GM23338 (cell line): Measurements from ENCODE around the gene OR9K2. TPM values are rescaled to one million over a fixed set of nuclear protein-coding genes. Genes with fewer than 3 reads are reported as not detected.
A peak's percentile ranks its signal among the peaks of the same experiment; 100 is the strongest.

Source experiments
- ATAC-seq: fragments of 200-7000 bp; cut with Tn5 transposase; 3 replicates; pipeline ENCODE4 v1.9.1; 2020
- DNase-seq: peaks from one replicate; pipeline ENCODE4 v3.0.0-alpha.2; 2015; ENCODE audit warnings: low spot score
- H2AFZ ChIP-seq: fragments of 200-600 bp; sonication (generic); 2 replicates; pipeline ENCODE4 v1.8.0; 2016; ENCODE audit warnings: antibody characterized with exemption, mild to moderate bottlenecking, moderate library complexity
- H3F3A ChIP-seq: fragments of 200-600 bp; sonication (generic); replicated peaks from 2 replicates; pipeline ENCODE4 v1.8.0; 2017; ENCODE audit warnings: antibody characterized with exemption, mixed run types, low read depth
- H3K27ac ChIP-seq: fragments of 200-600 bp; sonication (generic); 2 replicates; pipeline ENCODE4 v1.6.1; 2016; ENCODE audit warnings: low read depth
- H3K27me3 ChIP-seq: fragments of 200-600 bp; sonication (generic); 2 replicates; pipeline ENCODE4 v1.8.0; 2016; ENCODE audit warnings: mild to moderate bottlenecking, mixed run types, moderate library complexity; ENCODE audit not compliant: insufficient read depth
- H3K36me3 ChIP-seq: fragments of 200-600 bp; sonication (generic); 2 replicates; pipeline ENCODE4 v1.8.0; 2016; ENCODE audit warnings: mild to moderate bottlenecking; ENCODE audit not compliant: insufficient read depth
- H3K4me1 ChIP-seq: fragments of 200-600 bp; sonication (generic); 2 replicates; pipeline ENCODE4 v1.8.0; 2016; ENCODE audit warnings: mild to moderate bottlenecking, moderate library complexity; ENCODE audit not compliant: insufficient read depth
- H3K4me2 ChIP-seq: fragments of 200-600 bp; sonication (generic); 2 replicates; pipeline ENCODE4 v1.7.1; 2017; ENCODE audit warnings: mixed run types
- H3K4me3 ChIP-seq: fragments of 200-600 bp; sonication (generic); 2 replicates; pipeline ENCODE4 v1.6.1; 2016; ENCODE audit warnings: mixed run types
- H3K79me2 ChIP-seq: fragments of 200-600 bp; sonication (generic); replicated peaks from 2 replicates; pipeline ENCODE4 v1.8.0; 2017; ENCODE audit warnings: mild to moderate bottlenecking; ENCODE audit not compliant: insufficient read depth
- H3K9me2 ChIP-seq: fragments of 200-600 bp; sonication (generic); 2 replicates; pipeline ENCODE4 v1.8.0; 2017; ENCODE audit not compliant: insufficient read depth
- H4K20me1 ChIP-seq: fragments of 200-600 bp; sonication (generic); replicated peaks from 2 replicates; pipeline ENCODE4 v1.8.0; 2017; ENCODE audit warnings: mild to moderate bottlenecking; ENCODE audit not compliant: insufficient read depth
- H3K27ac Mint-ChIP-seq: 2 replicates; pipeline ENCODE4 v1.8.0; 2020; ENCODE audit warnings: inconsistent platforms, mild to moderate bottlenecking, moderate library complexity, mixed read lengths
- H3K27me3 Mint-ChIP-seq: 3 replicates; pipeline ENCODE4 v1.8.0; 2022; ENCODE audit warnings: low read depth, mild to moderate bottlenecking, moderate library complexity, mixed read lengths, inconsistent platforms; ENCODE audit not compliant: insufficient read depth, poor library complexity
- H3K36me3 Mint-ChIP-seq: 3 replicates; pipeline ENCODE4 v1.8.0; 2021; ENCODE audit warnings: low read depth, mild to moderate bottlenecking, inconsistent platforms, moderate library complexity, mixed read lengths
- H3K4me1 Mint-ChIP-seq: 3 replicates; pipeline ENCODE4 v1.8.0; 2020; ENCODE audit warnings: mild to moderate bottlenecking, inconsistent platforms, mixed read lengths
- H3K4me3 Mint-ChIP-seq: 3 replicates; pipeline ENCODE4 v1.8.0; 2021; ENCODE audit warnings: moderate library complexity, mild to moderate bottlenecking, inconsistent platforms, mixed read lengths
- H3K9me3 Mint-ChIP-seq: 3 replicates; pipeline ENCODE4 v1.8.0; 2020; ENCODE audit warnings: moderate library complexity, mild to moderate bottlenecking, inconsistent platforms, mixed read lengths
- CREB1 ChIP-seq: fragments of 250-450 bp; sonication (Bioruptor Pico); IDR thresholded peaks from 2 replicates; pipeline ENCODE4 v1.5.0; 2020; ENCODE audit warnings: low read depth, mild to moderate bottlenecking, moderate library complexity
- EZH2 ChIP-seq: fragments of 200-600 bp; sonication (generic); IDR thresholded peaks from one replicate; pipeline ENCODE4 v1.8.0; 2017; ENCODE audit warnings: antibody characterized with exemption, mild to moderate bottlenecking, low read depth; ENCODE audit not compliant: unreplicated experiment
- EZH2phosphoT487 ChIP-seq: fragments of 200-600 bp; sonication (generic); IDR thresholded peaks from one replicate; pipeline ENCODE4 v1.8.1; 2018; ENCODE audit warnings: antibody characterized with exemption; ENCODE audit not compliant: unreplicated experiment
- JUNB ChIP-seq: IDR thresholded peaks from one replicate; pipeline ENCODE4 v1.6.1; 2016; ENCODE audit warnings: antibody characterized with exemption; ENCODE audit not compliant: unreplicated experiment
- NANOG ChIP-seq: IDR thresholded peaks from 2 replicates; pipeline ENCODE4 v1.6.1; 2016; ENCODE audit warnings: antibody characterized with exemption, borderline replicate concordance
- POLR2AphosphoS5 ChIP-seq: IDR thresholded peaks from 2 replicates; pipeline ENCODE4 v1.6.1; 2016; ENCODE audit warnings: antibody characterized with exemption, low read depth
- STAT1 ChIP-seq: IDR thresholded peaks from one replicate; pipeline ENCODE4 v1.6.1; 2016; ENCODE audit warnings: antibody characterized with exemption; ENCODE audit not compliant: unreplicated experiment
- ZNF114 ChIP-seq: fragments of 250-450 bp; sonication (Bioruptor Pico); IDR thresholded peaks from 2 replicates; pipeline ENCODE4 v1.5.0; 2020; ENCODE audit warnings: mild to moderate bottlenecking, moderate library complexity
- ZNF331 ChIP-seq: fragments of 250-450 bp; sonication (Bioruptor Pico); IDR thresholded peaks from 2 replicates; pipeline ENCODE4 v1.5.0; 2020; ENCODE audit warnings: low read depth, mild to moderate bottlenecking, moderate library complexity
- polyA plus RNA-seq: library from polyadenylated mRNA; unstranded; fragments of >200 nt; fragmentation: Nextera tagmentation; extraction: Ambion mirVana; gene quantifications from 2 replicates; pipeline ENCODE4 v1.2.1, GENCODE V29; 2016
- total RNA-seq: library from RNA; depleted of rRNA; stranded (reverse); fragments of >200 nt; shearing (Covaris generic); gene quantifications from 2 replicates; pipeline ENCODE4 v1.2.3, GENCODE V29; 2014
- TF ChIP-seq, protein P1 (sequence below): fragments of 250-450 bp; sonication (Bioruptor Pico); IDR thresholded peaks from 2 replicates; pipeline ENCODE4 v1.5.0; 2020; ENCODE audit warnings: mild to moderate bottlenecking, moderate library complexity
- TF ChIP-seq, protein P2 (sequence below): IDR thresholded peaks from 2 replicates; pipeline ENCODE4 v1.6.1; 2016; ENCODE audit warnings: antibody characterized with exemption
- TF ChIP-seq, protein P3 (sequence below): IDR thresholded peaks from one replicate; pipeline ENCODE4 v1.6.1; 2018; ENCODE audit warnings: antibody characterized with exemption; ENCODE audit not compliant: unreplicated experiment
- TF ChIP-seq, protein P4 (sequence below), 2 experiments: fragments of 200-600 bp in 1 of 2; sonication (generic) in 1 of 2; conservative IDR thresholded peaks; 2 replicates each; pipeline versions ENCODE4 v1.5.1 to v1.6.1; 2016 to 2017; ENCODE audit warnings: antibody characterized with exemption in 2 of 2, low read depth in 2 of 2, mild to moderate bottlenecking in 2 of 2, moderate library complexity in 1 of 2

The OR9K2 gene
- total and polyA plus RNA-seq, 2 experiments from 2014 or later, result 0.14 TPM; not detected in 1

DNA sequence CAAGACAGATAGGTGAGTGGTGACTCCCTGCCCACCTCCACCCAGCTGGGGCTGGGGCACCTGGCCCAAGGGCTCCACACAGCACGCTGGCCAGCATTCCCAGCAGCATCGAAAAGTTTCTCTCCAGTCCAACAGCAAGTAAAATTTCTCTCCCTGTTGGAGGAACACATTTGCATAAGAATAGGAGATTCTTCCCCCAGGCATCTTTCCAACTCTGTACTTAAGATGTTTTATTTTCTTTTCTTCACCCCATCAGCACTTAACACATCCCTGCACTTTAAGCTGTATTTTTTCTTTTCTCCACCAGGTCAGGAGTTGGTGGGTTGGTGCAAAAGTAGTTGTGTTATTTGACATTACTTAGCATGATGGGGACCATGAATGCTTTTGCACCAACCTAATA is 47.2 kb downstream of the OR9K2 start:
- Histone ChIP-seq H3K27me3 (no peaks in the 10 kb centered on the region), H4K20me1 (no peaks in the 10 kb centered on the region), H3K79me2 (no peaks in the 10 kb centered on the region), H3K4me3 (no peak overlapping the region), H3K27ac (no peak overlapping the region), H3K9me2 (no peaks in the 10 kb centered on the region), H2AFZ (peak overlapping the region; percentile 30; the same call in 1 of the 2 replicates), H3K36me3 (no peaks in the 10 kb centered on the region), H3F3A (no peaks in the 10 kb centered on the region), H3K4me2 (no peak overlapping the region), H3K4me1 (no peaks in the 10 kb centered on the region)
- Mint-ChIP-seq H3K4me1 (peaks cover 4% of the 10 kb centered on the region; the same call in 1 of the 3 replicates), H3K4me3 (no peak overlapping the region), H3K36me3 (peaks cover 10% of the 10 kb centered on the region; the same call in 2 of the 3 replicates), H3K27me3 (no peaks in the 10 kb centered on the region), H3K9me3 (peaks cover 7% of the 10 kb centered on the region), H3K27ac (no peak overlapping the region)
- peak; percentile 15 for DNase-seq
- no peak for ATAC-seq
- TF ChIP-seq POLR2AphosphoS5 (no peak), JUNB (no peak), EZH2 (no peak), EZH2phosphoT487 (no peak), CREB1 (CRISPR knock-in tag) (no peak), ZNF114 (CRISPR knock-in tag) (no peak), STAT1 (no peak), ZNF331 (CRISPR knock-in tag) (no peak), NANOG (no peak)
- TF ChIP-seq, protein P1, sequence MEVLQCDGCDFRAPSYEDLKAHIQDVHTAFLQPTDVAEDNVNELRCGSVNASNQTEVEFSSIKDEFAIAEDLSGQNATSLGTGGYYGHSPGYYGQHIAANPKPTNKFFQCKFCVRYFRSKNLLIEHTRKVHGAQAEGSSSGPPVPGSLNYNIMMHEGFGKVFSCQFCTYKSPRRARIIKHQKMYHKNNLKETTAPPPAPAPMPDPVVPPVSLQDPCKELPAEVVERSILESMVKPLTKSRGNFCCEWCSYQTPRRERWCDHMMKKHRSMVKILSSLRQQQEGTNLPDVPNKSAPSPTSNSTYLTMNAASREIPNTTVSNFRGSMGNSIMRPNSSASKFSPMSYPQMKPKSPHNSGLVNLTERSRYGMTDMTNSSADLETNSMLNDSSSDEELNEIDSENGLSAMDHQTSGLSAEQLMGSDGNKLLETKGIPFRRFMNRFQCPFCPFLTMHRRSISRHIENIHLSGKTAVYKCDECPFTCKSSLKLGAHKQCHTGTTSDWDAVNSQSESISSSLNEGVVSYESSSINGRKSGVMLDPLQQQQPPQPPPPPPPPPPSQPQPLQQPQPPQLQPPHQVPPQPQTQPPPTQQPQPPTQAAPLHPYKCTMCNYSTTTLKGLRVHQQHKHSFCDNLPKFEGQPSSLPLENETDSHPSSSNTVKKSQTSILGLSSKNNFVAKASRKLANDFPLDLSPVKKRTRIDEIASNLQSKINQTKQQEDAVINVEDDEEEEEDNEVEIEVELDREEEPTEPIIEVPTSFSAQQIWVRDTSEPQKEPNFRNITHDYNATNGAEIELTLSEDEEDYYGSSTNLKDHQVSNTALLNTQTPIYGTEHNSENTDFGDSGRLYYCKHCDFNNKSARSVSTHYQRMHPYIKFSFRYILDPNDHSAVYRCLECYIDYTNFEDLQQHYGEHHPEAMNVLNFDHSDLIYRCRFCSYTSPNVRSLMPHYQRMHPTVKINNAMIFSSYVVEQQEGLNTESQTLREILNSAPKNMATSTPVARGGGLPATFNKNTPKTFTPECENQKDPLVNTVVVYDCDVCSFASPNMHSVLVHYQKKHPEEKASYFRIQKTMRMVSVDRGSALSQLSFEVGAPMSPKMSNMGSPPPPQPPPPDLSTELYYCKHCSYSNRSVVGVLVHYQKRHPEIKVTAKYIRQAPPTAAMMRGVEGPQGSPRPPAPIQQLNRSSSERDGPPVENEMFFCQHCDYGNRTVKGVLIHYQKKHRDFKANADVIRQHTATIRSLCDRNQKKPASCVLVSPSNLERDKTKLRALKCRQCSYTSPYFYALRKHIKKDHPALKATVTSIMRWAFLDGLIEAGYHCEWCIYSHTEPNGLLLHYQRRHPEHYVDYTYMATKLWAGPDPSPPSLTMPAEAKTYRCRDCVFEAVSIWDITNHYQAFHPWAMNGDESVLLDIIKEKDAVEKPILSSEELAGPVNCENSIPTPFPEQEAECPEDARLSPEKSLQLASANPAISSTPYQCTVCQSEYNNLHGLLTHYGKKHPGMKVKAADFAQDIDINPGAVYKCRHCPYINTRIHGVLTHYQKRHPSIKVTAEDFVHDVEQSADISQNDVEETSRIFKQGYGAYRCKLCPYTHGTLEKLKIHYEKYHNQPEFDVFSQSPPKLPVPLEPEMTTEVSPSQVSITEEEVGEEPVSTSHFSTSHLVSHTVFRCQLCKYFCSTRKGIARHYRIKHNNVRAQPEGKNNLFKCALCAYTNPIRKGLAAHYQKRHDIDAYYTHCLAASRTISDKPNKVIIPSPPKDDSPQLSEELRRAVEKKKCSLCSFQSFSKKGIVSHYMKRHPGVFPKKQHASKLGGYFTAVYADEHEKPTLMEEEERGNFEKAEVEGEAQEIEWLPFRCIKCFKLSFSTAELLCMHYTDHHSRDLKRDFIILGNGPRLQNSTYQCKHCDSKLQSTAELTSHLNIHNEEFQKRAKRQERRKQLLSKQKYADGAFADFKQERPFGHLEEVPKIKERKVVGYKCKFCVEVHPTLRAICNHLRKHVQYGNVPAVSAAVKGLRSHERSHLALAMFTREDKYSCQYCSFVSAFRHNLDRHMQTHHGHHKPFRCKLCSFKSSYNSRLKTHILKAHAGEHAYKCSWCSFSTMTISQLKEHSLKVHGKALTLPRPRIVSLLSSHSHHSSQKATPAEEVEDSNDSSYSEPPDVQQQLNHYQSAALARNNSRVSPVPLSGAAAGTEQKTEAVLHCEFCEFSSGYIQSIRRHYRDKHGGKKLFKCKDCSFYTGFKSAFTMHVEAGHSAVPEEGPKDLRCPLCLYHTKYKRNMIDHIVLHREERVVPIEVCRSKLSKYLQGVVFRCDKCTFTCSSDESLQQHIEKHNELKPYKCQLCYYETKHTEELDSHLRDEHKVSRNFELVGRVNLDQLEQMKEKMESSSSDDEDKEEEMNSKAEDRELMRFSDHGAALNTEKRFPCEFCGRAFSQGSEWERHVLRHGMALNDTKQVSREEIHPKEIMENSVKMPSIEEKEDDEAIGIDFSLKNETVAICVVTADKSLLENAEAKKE, result no peak
- TF ChIP-seq, protein P2, sequence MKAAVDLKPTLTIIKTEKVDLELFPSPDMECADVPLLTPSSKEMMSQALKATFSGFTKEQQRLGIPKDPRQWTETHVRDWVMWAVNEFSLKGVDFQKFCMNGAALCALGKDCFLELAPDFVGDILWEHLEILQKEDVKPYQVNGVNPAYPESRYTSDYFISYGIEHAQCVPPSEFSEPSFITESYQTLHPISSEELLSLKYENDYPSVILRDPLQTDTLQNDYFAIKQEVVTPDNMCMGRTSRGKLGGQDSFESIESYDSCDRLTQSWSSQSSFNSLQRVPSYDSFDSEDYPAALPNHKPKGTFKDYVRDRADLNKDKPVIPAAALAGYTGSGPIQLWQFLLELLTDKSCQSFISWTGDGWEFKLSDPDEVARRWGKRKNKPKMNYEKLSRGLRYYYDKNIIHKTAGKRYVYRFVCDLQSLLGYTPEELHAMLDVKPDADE, result no peak
- TF ChIP-seq, protein P3, sequence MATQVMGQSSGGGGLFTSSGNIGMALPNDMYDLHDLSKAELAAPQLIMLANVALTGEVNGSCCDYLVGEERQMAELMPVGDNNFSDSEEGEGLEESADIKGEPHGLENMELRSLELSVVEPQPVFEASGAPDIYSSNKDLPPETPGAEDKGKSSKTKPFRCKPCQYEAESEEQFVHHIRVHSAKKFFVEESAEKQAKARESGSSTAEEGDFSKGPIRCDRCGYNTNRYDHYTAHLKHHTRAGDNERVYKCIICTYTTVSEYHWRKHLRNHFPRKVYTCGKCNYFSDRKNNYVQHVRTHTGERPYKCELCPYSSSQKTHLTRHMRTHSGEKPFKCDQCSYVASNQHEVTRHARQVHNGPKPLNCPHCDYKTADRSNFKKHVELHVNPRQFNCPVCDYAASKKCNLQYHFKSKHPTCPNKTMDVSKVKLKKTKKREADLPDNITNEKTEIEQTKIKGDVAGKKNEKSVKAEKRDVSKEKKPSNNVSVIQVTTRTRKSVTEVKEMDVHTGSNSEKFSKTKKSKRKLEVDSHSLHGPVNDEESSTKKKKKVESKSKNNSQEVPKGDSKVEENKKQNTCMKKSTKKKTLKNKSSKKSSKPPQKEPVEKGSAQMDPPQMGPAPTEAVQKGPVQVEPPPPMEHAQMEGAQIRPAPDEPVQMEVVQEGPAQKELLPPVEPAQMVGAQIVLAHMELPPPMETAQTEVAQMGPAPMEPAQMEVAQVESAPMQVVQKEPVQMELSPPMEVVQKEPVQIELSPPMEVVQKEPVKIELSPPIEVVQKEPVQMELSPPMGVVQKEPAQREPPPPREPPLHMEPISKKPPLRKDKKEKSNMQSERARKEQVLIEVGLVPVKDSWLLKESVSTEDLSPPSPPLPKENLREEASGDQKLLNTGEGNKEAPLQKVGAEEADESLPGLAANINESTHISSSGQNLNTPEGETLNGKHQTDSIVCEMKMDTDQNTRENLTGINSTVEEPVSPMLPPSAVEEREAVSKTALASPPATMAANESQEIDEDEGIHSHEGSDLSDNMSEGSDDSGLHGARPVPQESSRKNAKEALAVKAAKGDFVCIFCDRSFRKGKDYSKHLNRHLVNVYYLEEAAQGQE, result no peak
- TF ChIP-seq, protein P4, sequence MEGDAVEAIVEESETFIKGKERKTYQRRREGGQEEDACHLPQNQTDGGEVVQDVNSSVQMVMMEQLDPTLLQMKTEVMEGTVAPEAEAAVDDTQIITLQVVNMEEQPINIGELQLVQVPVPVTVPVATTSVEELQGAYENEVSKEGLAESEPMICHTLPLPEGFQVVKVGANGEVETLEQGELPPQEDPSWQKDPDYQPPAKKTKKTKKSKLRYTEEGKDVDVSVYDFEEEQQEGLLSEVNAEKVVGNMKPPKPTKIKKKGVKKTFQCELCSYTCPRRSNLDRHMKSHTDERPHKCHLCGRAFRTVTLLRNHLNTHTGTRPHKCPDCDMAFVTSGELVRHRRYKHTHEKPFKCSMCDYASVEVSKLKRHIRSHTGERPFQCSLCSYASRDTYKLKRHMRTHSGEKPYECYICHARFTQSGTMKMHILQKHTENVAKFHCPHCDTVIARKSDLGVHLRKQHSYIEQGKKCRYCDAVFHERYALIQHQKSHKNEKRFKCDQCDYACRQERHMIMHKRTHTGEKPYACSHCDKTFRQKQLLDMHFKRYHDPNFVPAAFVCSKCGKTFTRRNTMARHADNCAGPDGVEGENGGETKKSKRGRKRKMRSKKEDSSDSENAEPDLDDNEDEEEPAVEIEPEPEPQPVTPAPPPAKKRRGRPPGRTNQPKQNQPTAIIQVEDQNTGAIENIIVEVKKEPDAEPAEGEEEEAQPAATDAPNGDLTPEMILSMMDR (conservative IDR thresholded peaks at IDR 0.05; ENCODE audit: low read depth in 2 of 2), result no peak
